GM19463 (cell line): ENCODE measurements around the gene EIPR1.
"Not testable (repeated sequence)": the region's sequence is repeated elsewhere in the genome, so short reads cannot be mapped to it uniquely, and the experiment has no call there.

Experiments
- ATAC-seq: cut with Tn5 transposase; IDR thresholded peaks from one replicate; pipeline ENCODE4 v1.9.1; 2021; ENCODE audit warnings: mild to moderate bottlenecking, moderate library complexity; ENCODE audit not compliant: unreplicated experiment

The EIPR1 gene

GRCh38 chr2:3403587-3404334 lies 26.1 kb upstream of the EIPR1 start:
- ATAC-seq, result peak; percentile 98

- ATAC-seq, result no peak
Observed at GRCh38 chr2:3399829-3400228, 22.2 kb upstream of the EIPR1 start.

- ATAC-seq, result no peak
Observed at GRCh38 chr2:3399381-3399780, 21.8 kb upstream of the EIPR1 start.

GRCh38 chr2:3398857-3399256 lies 21.2 kb upstream of the EIPR1 start:
- no peak for ATAC-seq

- ATAC-seq, result peak; percentile 76
Observed at GRCh38 chr2:3396920-3397559, 19.4 kb upstream of the EIPR1 start.

- no peak for ATAC-seq
Observed at GRCh38 chr2:3392216-3392615, 14.6 kb upstream of the EIPR1 start.

- ATAC-seq, result no peak
Observed at GRCh38 chr2:3390041-3390440, 12.4 kb upstream of the EIPR1 start.

GRCh38 chr2:3389193-3389592 lies 11.6 kb upstream of the EIPR1 start:
- ATAC-seq, result no peak

- ATAC-seq, result no peak
Observed at GRCh38 chr2:3388412-3388738, 10.8 kb upstream of the EIPR1 start.

GRCh38 chr2:3387644-3388411 lies 10.2 kb upstream of the EIPR1 start:
- ATAC-seq, result no peak

- no peak for ATAC-seq
Observed at GRCh38 chr2:3387011-3387410, 9.4 kb upstream of the EIPR1 start.

GRCh38 chr2:3386448-3386958 lies 8.9 kb upstream of the EIPR1 start:
- no peak for ATAC-seq

GRCh38 chr2:3379647-3380534 lies 2.3 kb upstream of the EIPR1 start, which contains the start of gene TRAPPC12:
Gene TRAPPC12, plus strand, starts transcription at chr2:3379694. Its CDS starts 7,930 bp downstream, at chr2:3387624.
- peak; percentile 77 for ATAC-seq

GRCh38 chr2:3379339-3379646 lies 1.7 kb upstream of the EIPR1 start:
- ATAC-seq, result no peak

- peak; percentile 6 for ATAC-seq
Observed at GRCh38 chr2:3377279-3377611, 373 bp downstream of the EIPR1 start.

GRCh38 chr2:3376821-3377220 lies 797 bp downstream of the EIPR1 start:
- ATAC-seq, result no peak

GRCh38 chr2:3369340-3370181 lies 8.1 kb downstream of the EIPR1 start:
- not testable (repeated sequence) for ATAC-seq

- ATAC-seq, result no peak
Observed at GRCh38 chr2:3368261-3368722, 9.3 kb downstream of the EIPR1 start.

GRCh38 chr2:3365219-3365618 lies 12.4 kb downstream of the EIPR1 start:
- no peak for ATAC-seq
